Glomerular visceral epithelial cell (primary cell): Measurements from ENCODE around the gene DIP2C.
A peak's percentile ranks its signal among the peaks of the same experiment; 100 is the strongest.
"Not testable (repeated sequence)": the region's sequence is repeated elsewhere in the genome, so short reads cannot be mapped to it uniquely, and the experiment has no call there.

ENCODE experiments used
- DNase-seq: peaks from one replicate; pipeline ENCODE4 v3.0.0-alpha.2; 2016; ENCODE audit errors: extremely low spot score

Gene DIP2C

GRCh38 chr10:659688-660141, 29.8 kb downstream of the DIP2C start:
- DNase-seq, result peak; percentile 78

- DNase-seq, result not testable (repeated sequence)
Observed at GRCh38 chr10:657816-658350, 31.6 kb downstream of the DIP2C start.

GRCh38 chr10:656883-657282, 32.6 kb downstream of the DIP2C start:
- DNase-seq, result no peak

GRCh38 chr10:655184-655583, 34.3 kb downstream of the DIP2C start:
- DNase-seq, result no peak

GRCh38 chr10:654647-654996, 34.8 kb downstream of the DIP2C start:
- DNase-seq, result no peak

- no peak for DNase-seq
Observed at GRCh38 chr10:653991-654646, 35.3 kb downstream of the DIP2C start.

- DNase-seq, result not testable (repeated sequence)
Observed at GRCh38 chr10:652832-653459, 36.5 kb downstream of the DIP2C start.

GRCh38 chr10:652233-652632, 37.2 kb downstream of the DIP2C start:
- DNase-seq, result no peak

- DNase-seq, result no peak
Observed at GRCh38 chr10:651692-652091, 37.8 kb downstream of the DIP2C start.

- DNase-seq, result no peak
Observed at GRCh38 chr10:650886-651615, 38.4 kb downstream of the DIP2C start.

GRCh38 chr10:650441-650851, 39.0 kb downstream of the DIP2C start:
- DNase-seq, result no peak

GRCh38 chr10:649798-650440, 39.5 kb downstream of the DIP2C start:
- DNase-seq, result peak; percentile 32

- DNase-seq, result no peak
Observed at GRCh38 chr10:649445-649797, 40.0 kb downstream of the DIP2C start.

- not testable (repeated sequence) for DNase-seq
Observed at GRCh38 chr10:647019-647418, 42.4 kb downstream of the DIP2C start.

GRCh38 chr10:646118-646524, 43.3 kb downstream of the DIP2C start:
- no peak for DNase-seq

GRCh38 chr10:644943-645334, 44.5 kb downstream of the DIP2C start:
- DNase-seq, result no peak

- DNase-seq, result no peak
Observed at GRCh38 chr10:644076-644942, 45.2 kb downstream of the DIP2C start.

GRCh38 chr10:642186-642890, 47.1 kb downstream of the DIP2C start:
- no peak for DNase-seq

GRCh38 chr10:641149-642010, 48.1 kb downstream of the DIP2C start:
- DNase-seq, result no peak

- no peak for DNase-seq
Observed at GRCh38 chr10:640673-641045, 48.8 kb downstream of the DIP2C start.
